Measurements from ENCODE around the gene MAF. TPM values are rescaled to one million over a fixed set of nuclear protein-coding genes. Genes with fewer than 3 reads are reported as not detected.

The MAF gene
- total and polyA plus RNA-seq, 2 experiments from 2014 or later: 0.91 to 2.5 TPM

DNA sequence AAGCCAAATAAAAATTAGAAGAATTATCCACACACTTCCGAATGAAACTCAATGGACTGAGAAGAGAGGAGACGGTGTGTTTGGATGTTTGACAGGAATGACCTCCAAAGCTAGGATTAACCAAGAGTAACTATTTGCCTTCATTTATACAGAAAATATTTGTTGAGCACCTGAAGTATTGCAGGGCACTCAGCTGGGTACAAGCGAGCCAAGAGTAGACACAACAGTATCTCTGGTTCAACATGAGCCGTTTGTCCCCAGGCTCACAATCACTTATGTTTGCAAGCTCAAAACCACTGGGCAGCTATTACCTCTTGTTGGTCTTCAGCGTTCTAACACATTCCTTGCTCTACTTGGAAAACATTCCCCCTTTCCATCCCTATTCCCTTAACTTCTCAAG is 38.8 kb downstream of the MAF start (continued):
- TF ChIP-seq, protein P1, sequence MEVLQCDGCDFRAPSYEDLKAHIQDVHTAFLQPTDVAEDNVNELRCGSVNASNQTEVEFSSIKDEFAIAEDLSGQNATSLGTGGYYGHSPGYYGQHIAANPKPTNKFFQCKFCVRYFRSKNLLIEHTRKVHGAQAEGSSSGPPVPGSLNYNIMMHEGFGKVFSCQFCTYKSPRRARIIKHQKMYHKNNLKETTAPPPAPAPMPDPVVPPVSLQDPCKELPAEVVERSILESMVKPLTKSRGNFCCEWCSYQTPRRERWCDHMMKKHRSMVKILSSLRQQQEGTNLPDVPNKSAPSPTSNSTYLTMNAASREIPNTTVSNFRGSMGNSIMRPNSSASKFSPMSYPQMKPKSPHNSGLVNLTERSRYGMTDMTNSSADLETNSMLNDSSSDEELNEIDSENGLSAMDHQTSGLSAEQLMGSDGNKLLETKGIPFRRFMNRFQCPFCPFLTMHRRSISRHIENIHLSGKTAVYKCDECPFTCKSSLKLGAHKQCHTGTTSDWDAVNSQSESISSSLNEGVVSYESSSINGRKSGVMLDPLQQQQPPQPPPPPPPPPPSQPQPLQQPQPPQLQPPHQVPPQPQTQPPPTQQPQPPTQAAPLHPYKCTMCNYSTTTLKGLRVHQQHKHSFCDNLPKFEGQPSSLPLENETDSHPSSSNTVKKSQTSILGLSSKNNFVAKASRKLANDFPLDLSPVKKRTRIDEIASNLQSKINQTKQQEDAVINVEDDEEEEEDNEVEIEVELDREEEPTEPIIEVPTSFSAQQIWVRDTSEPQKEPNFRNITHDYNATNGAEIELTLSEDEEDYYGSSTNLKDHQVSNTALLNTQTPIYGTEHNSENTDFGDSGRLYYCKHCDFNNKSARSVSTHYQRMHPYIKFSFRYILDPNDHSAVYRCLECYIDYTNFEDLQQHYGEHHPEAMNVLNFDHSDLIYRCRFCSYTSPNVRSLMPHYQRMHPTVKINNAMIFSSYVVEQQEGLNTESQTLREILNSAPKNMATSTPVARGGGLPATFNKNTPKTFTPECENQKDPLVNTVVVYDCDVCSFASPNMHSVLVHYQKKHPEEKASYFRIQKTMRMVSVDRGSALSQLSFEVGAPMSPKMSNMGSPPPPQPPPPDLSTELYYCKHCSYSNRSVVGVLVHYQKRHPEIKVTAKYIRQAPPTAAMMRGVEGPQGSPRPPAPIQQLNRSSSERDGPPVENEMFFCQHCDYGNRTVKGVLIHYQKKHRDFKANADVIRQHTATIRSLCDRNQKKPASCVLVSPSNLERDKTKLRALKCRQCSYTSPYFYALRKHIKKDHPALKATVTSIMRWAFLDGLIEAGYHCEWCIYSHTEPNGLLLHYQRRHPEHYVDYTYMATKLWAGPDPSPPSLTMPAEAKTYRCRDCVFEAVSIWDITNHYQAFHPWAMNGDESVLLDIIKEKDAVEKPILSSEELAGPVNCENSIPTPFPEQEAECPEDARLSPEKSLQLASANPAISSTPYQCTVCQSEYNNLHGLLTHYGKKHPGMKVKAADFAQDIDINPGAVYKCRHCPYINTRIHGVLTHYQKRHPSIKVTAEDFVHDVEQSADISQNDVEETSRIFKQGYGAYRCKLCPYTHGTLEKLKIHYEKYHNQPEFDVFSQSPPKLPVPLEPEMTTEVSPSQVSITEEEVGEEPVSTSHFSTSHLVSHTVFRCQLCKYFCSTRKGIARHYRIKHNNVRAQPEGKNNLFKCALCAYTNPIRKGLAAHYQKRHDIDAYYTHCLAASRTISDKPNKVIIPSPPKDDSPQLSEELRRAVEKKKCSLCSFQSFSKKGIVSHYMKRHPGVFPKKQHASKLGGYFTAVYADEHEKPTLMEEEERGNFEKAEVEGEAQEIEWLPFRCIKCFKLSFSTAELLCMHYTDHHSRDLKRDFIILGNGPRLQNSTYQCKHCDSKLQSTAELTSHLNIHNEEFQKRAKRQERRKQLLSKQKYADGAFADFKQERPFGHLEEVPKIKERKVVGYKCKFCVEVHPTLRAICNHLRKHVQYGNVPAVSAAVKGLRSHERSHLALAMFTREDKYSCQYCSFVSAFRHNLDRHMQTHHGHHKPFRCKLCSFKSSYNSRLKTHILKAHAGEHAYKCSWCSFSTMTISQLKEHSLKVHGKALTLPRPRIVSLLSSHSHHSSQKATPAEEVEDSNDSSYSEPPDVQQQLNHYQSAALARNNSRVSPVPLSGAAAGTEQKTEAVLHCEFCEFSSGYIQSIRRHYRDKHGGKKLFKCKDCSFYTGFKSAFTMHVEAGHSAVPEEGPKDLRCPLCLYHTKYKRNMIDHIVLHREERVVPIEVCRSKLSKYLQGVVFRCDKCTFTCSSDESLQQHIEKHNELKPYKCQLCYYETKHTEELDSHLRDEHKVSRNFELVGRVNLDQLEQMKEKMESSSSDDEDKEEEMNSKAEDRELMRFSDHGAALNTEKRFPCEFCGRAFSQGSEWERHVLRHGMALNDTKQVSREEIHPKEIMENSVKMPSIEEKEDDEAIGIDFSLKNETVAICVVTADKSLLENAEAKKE (CRISPR knock-in tag; IDR thresholded peaks at IDR 0.05): no peak
- TF ChIP-seq JUNB (IDR thresholded peaks at IDR 0.05; ENCODE audit: unreplicated experiment) (no peak), ZNF114 (CRISPR knock-in tag; IDR thresholded peaks at IDR 0.05) (no peak)
- TF ChIP-seq, protein P2, sequence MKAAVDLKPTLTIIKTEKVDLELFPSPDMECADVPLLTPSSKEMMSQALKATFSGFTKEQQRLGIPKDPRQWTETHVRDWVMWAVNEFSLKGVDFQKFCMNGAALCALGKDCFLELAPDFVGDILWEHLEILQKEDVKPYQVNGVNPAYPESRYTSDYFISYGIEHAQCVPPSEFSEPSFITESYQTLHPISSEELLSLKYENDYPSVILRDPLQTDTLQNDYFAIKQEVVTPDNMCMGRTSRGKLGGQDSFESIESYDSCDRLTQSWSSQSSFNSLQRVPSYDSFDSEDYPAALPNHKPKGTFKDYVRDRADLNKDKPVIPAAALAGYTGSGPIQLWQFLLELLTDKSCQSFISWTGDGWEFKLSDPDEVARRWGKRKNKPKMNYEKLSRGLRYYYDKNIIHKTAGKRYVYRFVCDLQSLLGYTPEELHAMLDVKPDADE (IDR thresholded peaks at IDR 0.05): no peak

DNA sequence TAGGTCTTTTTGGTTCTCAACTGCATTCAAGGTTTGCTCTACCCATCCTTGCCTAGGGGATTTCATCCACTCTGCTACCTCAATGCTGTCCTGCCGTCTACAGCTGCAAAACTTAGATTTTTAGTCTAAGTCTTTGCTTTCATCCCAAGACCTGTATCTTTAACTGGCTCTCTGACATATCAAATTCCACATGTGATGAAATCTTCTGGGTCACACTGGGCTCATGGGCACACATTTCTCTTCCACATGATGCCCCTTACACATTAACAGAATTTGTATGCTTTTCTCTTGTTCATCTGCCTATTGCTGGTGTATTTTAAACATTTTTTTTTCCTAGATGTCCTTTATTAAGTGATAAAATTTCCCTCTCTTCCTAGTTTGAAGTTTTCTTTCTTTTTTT is 39.6 kb downstream of the MAF start:
- Histone ChIP-seq H3K79me2 (replicated peaks; ENCODE audit: insufficient read depth) (no peaks in the 10 kb centered on the region), H3K4me3 (no peak overlapping the region), H3K4me2 (no peak overlapping the region), H4K20me1 (replicated peaks; ENCODE audit: insufficient read depth) (no peaks in the 10 kb centered on the region), H3F3A (replicated peaks; ENCODE audit: low read depth) (no peaks in the 10 kb centered on the region), H3K9me2 (ENCODE audit: insufficient read depth) (0 out of 2 replicates have a peak, but pooled peaks cover 2% of the 10 kb centered on the region), H3K36me3 (ENCODE audit: insufficient read depth) (no peaks in the 10 kb centered on the region), H3K27ac (ENCODE audit: low read depth) (no peak overlapping the region), H3K27me3 (ENCODE audit: insufficient read depth) (no peaks in the 10 kb centered on the region), H2AFZ (no peak overlapping the region), H3K4me1 (ENCODE audit: insufficient read depth) (peaks cover 6% of the 10 kb centered on the region; the same call in 1 of the 2 replicates)
- Mint-ChIP-seq H3K9me3 (0 out of 3 replicates have a peak, but pooled peaks cover 3% of the 10 kb centered on the region), H3K4me3 (no peak overlapping the region), H3K36me3 (ENCODE audit: low read depth) (no peaks in the 10 kb centered on the region), H3K27me3 (ENCODE audit: insufficient read depth, low read depth, poor library complexity) (peaks cover 2% of the 10 kb centered on the region), H3K4me1 (peaks cover 13% of the 10 kb centered on the region), H3K27ac (no peak overlapping the region)
- ATAC-seq (no peak), DNase-seq (ENCODE audit: low spot score) (no peak)
- no peak for TF ChIP-seq CREB1 (CRISPR knock-in tag; IDR thresholded peaks at IDR 0.05; ENCODE audit: low read depth)
- TF ChIP-seq EZH2phosphoT487 (IDR thresholded peaks at IDR 0.05; ENCODE audit: unreplicated experiment): no peak
- no peak for TF ChIP-seq POLR2AphosphoS5 (IDR thresholded peaks at IDR 0.05; ENCODE audit: low read depth)
- TF ChIP-seq, protein P3, sequence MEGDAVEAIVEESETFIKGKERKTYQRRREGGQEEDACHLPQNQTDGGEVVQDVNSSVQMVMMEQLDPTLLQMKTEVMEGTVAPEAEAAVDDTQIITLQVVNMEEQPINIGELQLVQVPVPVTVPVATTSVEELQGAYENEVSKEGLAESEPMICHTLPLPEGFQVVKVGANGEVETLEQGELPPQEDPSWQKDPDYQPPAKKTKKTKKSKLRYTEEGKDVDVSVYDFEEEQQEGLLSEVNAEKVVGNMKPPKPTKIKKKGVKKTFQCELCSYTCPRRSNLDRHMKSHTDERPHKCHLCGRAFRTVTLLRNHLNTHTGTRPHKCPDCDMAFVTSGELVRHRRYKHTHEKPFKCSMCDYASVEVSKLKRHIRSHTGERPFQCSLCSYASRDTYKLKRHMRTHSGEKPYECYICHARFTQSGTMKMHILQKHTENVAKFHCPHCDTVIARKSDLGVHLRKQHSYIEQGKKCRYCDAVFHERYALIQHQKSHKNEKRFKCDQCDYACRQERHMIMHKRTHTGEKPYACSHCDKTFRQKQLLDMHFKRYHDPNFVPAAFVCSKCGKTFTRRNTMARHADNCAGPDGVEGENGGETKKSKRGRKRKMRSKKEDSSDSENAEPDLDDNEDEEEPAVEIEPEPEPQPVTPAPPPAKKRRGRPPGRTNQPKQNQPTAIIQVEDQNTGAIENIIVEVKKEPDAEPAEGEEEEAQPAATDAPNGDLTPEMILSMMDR (conservative IDR thresholded peaks at IDR 0.05; ENCODE audit: low read depth in 2 of 2): no peak
- TF ChIP-seq, protein P2 (IDR thresholded peaks at IDR 0.05): no peak
- TF ChIP-seq JUNB (IDR thresholded peaks at IDR 0.05; ENCODE audit: unreplicated experiment): no peak

Measured in GM23338 (cell line).